Heart left ventricle (tissue), 16 donors: ENCODE results near the gene SPAG9. TPM values are rescaled to one million over a fixed set of nuclear protein-coding genes. Genes with fewer than 3 reads are reported as not detected.

Experiments
- ATAC-seq, 4 donors: fragments of 200-7000 bp; cut with Tn5 transposase; one replicate each; pipeline ENCODE4 v1.9.1; 2020 to 2022; ENCODE audit warnings: moderate library complexity in 4 of 4, mild to moderate bottlenecking in 3 of 4, moderate number of reproducible peaks in 1 of 4
- DNase-seq, 5 donors: peaks; one replicate each; pipeline ENCODE4 v3.0.0-alpha.2; 2020
- H3K27ac ChIP-seq, 12 donors: fragments of 200-600 bp; sonication (generic) in 4 of 12; one replicate each; pipeline versions ENCODE4 v1.5.0 to v1.8.0; 2016 to 2022; ENCODE audit warnings: mild to moderate bottlenecking in 2 of 12
- H3K27me3 ChIP-seq, 9 donors: fragments of 200-600 bp; sonication (generic) in 2 of 9; one replicate each; pipeline versions ENCODE4 v1.5.1 to v1.8.0; 2016 to 2022; ENCODE audit warnings: mild to moderate bottlenecking in 3 of 9
- H3K36me3 ChIP-seq, 9 donors: fragments of 200-600 bp; sonication (generic) in 2 of 9; one replicate each; pipeline versions ENCODE4 v1.5.0 to v1.8.0; 2018 to 2022; ENCODE audit warnings: mild to moderate bottlenecking in 2 of 9
- H3K4me1 ChIP-seq, 12 donors: fragments of 200-600 bp; sonication (generic) in 4 of 12; one replicate each; pipeline versions ENCODE4 v1.5.0 to v1.8.0; 2016 to 2022; ENCODE audit warnings: mild to moderate bottlenecking in 3 of 12
- H3K4me3 ChIP-seq, 12 donors: fragments of 200-600 bp; sonication (generic) in 4 of 12; one replicate each; pipeline versions ENCODE4 v1.5.0 to v1.8.0; 2017 to 2022; ENCODE audit warnings: mild to moderate bottlenecking in 9 of 12, moderate library complexity in 4 of 12
- H3K9me3 ChIP-seq, 12 donors: fragments of 200-600 bp; sonication (generic) in 4 of 12; one replicate each; pipeline versions ENCODE4 v1.5.0 to v1.8.0; 2016 to 2022; ENCODE audit warnings: mild to moderate bottlenecking in 1 of 12
- POLR2A ChIP-seq, 2 donors: fragments of 450-650 bp; IDR thresholded peaks; one replicate each; pipeline ENCODE4 v1.6.1; 2017; ENCODE audit warnings: antibody characterized with exemption in 2 of 2, mild to moderate bottlenecking in 2 of 2, moderate library complexity in 2 of 2
- WGBS, 4 donors: extraction: QIAGEN DNeasy Blood & Tissue Kit in 2 of 4; methylation state at CpG; one replicate each; pipeline versions ENCODE4 v1.1.5 to v1.1.7; 2013 to 2018; 5-methylcytosine and 5-hydroxymethylcytosine counted together
- intact Hi-C, 10 donors: fragments of 100-400 bp; cut with DNase I; formaldehyde crosslinking; loops; one replicate each; pipeline versions ENCODE4 v1.11.1 to v1.14.2; 2022
- polyA plus RNA-seq, 2 donors: library from polyadenylated mRNA; stranded (reverse); fragments of 200-250 nt; gene quantifications; one replicate each; pipeline ENCODE4 v1.2.3, GENCODE V29; 2013
- total RNA-seq, 9 donors: library from RNA; depleted of rRNA in 2 of 9; stranded (reverse); fragments of >200 nt in 2 of 9; fragmentation: NEBNext Ultra II Directional in 3 of 9; extraction: Animal tissue kit (Norgen Biotek cat#: 25700) in 3 of 9; gene quantifications; one replicate each; pipeline versions ENCODE4 v1.1.0 to v1.2.4, GENCODE V29; 2016 to 2023
- TF ChIP-seq, protein P1 (sequence below), 12 donors: fragments of 200-600 bp; sonication (generic) in 4 of 12; IDR thresholded peaks; one replicate each; pipeline versions ENCODE4 v1.5.0 to v1.8.0; 2018 to 2022; ENCODE audit warnings: antibody characterized with exemption in 12 of 12, mild to moderate bottlenecking in 5 of 12
- donor health status: ischemic (EF 13 %, LVEDD 7.1; RV severe dilation, severe dysfunction).
- donor health status: healthy with polysubstance abuse.
- donor health status: DM: no; HTN: yes; CAD: no.
- donor health status: DM: no; HTN: no; CAD: no.
- donor health status: ischemic (EF 25% LVEDD 6.9; RV normal size, moderate dysfunction).
- donor health status: ischemic (EF 25% LVEDD 5.7; RV mildly dilated, moderate dysfunction).
- donor health status: healthy.
- donor health status: DM: yes; HTN: yes; CAD: no.
- donor health status: ischemic (EF 35%, LVEDD 5.7; RV mildly dilated, moderate dysfunction).
- donor health status: nonischemic (EF 11% LVEDD 7.7; RV severe dilation, severe dysfunction).
- donor health status: DM: yes; HTN: yes; CAD: no.
- donor health status: PGD.
- donor health status: ischemic (EF 29% LVEDD 5.4; RV normal size, mild dysfunction).
- donor health status: nonischemic (EF 23%, LVEDD 6.1; RV moderate dilation, normal function).

Gene SPAG9
- total and polyA plus RNA-seq, 11 donors = 15.9 to 65.4 (median 52.9) TPM

DNA sequence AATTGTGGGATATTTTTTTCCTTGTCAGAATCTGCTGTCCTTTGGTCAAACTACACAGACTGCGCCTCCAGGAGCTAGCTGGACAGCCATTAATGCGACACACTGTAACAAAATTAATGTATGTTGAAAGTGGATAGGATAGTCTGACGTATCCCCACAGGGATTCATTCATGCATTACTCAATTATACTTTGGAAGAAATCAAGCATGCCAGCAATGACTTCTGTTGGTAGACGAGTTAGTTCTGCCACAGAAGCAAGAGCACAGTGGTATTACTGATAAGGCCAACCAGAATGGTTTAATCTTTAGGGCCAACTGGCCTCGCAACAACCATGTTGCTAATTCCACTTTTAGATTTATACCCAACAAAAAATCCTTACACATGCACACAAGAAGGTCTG is 148.1 kb downstream of the SPAG9 start:
- no peak for DNase-seq
- Histone ChIP-seq H3K4me3 (no peak overlapping the region), H3K36me3 (peaks cover 0 to 84% (median 63%) of the 10 kb centered on the region in 9 donors), H3K27ac (no peak overlapping the region), H3K9me3 (no peaks in the 10 kb centered on the region), H3K4me1 (peaks cover 0 to 19% (median 6%) of the 10 kb centered on the region in 12 donors), H3K27me3 (no peaks in the 10 kb centered on the region)
- WGBS, 4 donors = 73 to 78% (median 77%) methylated on average over 5 of the region's 5 CpGs
- TF ChIP-seq, protein P1, sequence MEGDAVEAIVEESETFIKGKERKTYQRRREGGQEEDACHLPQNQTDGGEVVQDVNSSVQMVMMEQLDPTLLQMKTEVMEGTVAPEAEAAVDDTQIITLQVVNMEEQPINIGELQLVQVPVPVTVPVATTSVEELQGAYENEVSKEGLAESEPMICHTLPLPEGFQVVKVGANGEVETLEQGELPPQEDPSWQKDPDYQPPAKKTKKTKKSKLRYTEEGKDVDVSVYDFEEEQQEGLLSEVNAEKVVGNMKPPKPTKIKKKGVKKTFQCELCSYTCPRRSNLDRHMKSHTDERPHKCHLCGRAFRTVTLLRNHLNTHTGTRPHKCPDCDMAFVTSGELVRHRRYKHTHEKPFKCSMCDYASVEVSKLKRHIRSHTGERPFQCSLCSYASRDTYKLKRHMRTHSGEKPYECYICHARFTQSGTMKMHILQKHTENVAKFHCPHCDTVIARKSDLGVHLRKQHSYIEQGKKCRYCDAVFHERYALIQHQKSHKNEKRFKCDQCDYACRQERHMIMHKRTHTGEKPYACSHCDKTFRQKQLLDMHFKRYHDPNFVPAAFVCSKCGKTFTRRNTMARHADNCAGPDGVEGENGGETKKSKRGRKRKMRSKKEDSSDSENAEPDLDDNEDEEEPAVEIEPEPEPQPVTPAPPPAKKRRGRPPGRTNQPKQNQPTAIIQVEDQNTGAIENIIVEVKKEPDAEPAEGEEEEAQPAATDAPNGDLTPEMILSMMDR (IDR thresholded peaks at IDR 0.05) = no peak
- no peak for TF ChIP-seq POLR2A (IDR thresholded peaks at IDR 0.05)
- ATAC-seq = peak in 1 of 4 donors; percentile 55
- intact Hi-C loops = no loop called here

DNA sequence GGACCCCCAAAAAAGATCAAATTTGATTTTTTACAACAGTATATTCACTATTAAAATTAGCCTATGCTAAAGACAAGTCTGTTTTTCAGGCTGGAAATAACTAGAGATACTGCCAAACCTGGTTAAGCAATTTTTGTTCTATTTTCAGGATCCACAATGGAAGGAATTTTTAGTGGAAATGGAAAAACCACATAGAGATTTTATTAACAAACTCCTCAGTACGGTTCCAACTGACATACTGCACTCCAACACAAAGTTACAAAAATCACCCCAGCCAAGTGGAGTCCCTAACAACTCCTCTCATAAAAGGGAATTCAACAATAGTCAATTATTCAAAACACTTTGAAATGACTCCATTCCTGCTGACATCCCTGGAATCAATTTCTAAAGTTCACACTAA is 152.9 kb downstream of the SPAG9 start:
- peak overlapping the region in 6 of 12 donors; percentile 1 to 43 (median 9) for H3K27ac ChIP-seq
- no peak overlapping the region for H3K4me3 ChIP-seq
- intact Hi-C loops = loop anchor here in 1 of 10 donors (10.0 kb wide), 1 partner anchor 423 kb away; the partner anchor contains the start of gene SPATA20
- peaks cover 0 to 16% (median 0%) of the 10 kb centered on the region in 12 donors for H3K4me1 ChIP-seq
- no peaks in the 10 kb centered on the region for H3K9me3 ChIP-seq
- TF ChIP-seq, protein P1 (IDR thresholded peaks at IDR 0.05) = no peak
- TF ChIP-seq POLR2A (IDR thresholded peaks at IDR 0.05) = no peak
- ATAC-seq (no peak), DNase-seq (no peak)
- 32 to 58% (median 46%) methylated on average over 1 of the region's 1 CpG for WGBS, 4 donors
- H3K36me3 ChIP-seq = peaks cover 0 to 81% (median 66%) of the 10 kb centered on the region in 9 donors
- H3K27me3 ChIP-seq = no peaks in the 10 kb centered on the region

DNA sequence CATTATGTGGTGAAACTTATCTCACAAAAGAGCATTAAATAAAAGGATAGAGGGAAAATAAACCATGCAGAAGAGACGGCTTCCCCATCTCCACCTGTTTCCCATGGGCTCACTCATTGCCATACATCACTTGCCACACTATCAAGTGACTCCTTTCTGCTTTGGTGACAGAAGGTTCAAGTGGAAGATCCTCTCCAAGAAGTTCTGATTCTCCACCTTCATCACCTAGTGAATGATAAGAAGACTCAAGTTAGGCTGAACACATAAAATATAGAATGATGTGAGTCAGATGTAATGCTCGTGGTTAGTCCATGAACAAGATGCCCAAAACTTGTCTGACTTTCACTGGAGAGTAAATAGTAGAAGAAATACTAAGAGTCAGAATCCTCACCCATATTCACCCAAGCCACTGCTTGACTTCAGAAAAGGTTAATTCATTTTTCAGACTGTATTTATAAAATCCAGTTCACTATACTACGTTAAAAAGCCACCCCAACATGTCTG is 154.5 kb downstream of the SPAG9 start:
- Histone ChIP-seq H3K4me3 (no peak overlapping the region), H3K27me3 (no peaks in the 10 kb centered on the region), H3K36me3 (peaks cover 0 to 90% (median 70%) of the 10 kb centered on the region in 9 donors), H3K4me1 (peaks cover 0 to 16% (median 0%) of the 10 kb centered on the region in 12 donors), H3K27ac (no peak overlapping the region), H3K9me3 (no peaks in the 10 kb centered on the region)
- no peak for TF ChIP-seq POLR2A (IDR thresholded peaks at IDR 0.05)
- TF ChIP-seq, protein P1 (IDR thresholded peaks at IDR 0.05) = no peak
- intact Hi-C loops = loop anchor here in 1 of 10 donors (10.0 kb wide), 1 partner anchor 421 kb away; the partner anchor contains the start of gene SPATA20
- ATAC-seq = no peak
- WGBS, 4 donors = 87 to 94% (median 90%) methylated on average over 3 of the region's 3 CpGs
- DNase-seq = no peak

DNA sequence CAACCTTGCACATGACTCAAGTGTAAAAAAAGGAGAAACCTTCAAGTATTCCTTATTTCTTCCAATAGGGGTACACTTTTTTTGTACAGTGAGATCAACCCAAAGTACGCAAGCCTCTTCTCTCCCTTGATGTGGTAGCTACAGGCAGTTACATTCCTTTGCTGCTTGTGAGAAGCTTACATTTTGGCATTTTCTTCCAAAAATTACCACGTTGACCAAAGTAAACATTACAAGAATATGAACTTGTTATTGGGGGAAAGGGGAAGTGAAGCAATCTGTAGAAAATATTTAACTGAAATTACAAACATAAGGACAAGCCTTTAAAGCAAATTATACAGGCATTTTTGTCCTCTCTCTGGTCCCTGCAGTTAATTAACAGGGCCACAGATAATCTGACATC is 157.5 kb downstream of the SPAG9 start:
- no peak for DNase-seq

More for the DNA sequence above, 157.5 kb downstream of the SPAG9 start:
- Histone ChIP-seq H3K4me3 (no peak overlapping the region), H3K27ac (no peak overlapping the region), H3K9me3 (no peaks in the 10 kb centered on the region), H3K27me3 (no peaks in the 10 kb centered on the region), H3K4me1 (peaks cover 0 to 12% (median 0%) of the 10 kb centered on the region in 12 donors), H3K36me3 (peaks cover 0 to 76% (median 64%) of the 10 kb centered on the region in 9 donors)
- ATAC-seq = no peak
- TF ChIP-seq, protein P1 (IDR thresholded peaks at IDR 0.05) = no peak
- no peak for TF ChIP-seq POLR2A (IDR thresholded peaks at IDR 0.05)
- intact Hi-C loops = loop anchor here in 1 of 10 donors (10.0 kb wide), 1 partner anchor 418 kb away; the partner anchor contains the start of gene SPATA20
- 84 to 89% (median 86%) methylated on average over 2 of the region's 2 CpGs for WGBS, 4 donors
